T-cell (primary cell): Measurements from ENCODE around the gene SDK2. TPM values are rescaled to one million over a fixed set of nuclear protein-coding genes. Genes with fewer than 3 reads are reported as not detected.

Experiments
- ATAC-seq, 4 experiments: fragments of 200-7000 bp in 3 of 4; fragments of 150-1000 bp in 1 of 4; cut with Tn5 transposase; replicated peaks in 1 of 4; 1 replicate in 3 of 4; 2 replicates in 1 of 4; pipeline ENCODE4 v1.10.0; 2021; ENCODE audit warnings: moderate library complexity in 3 of 4, mild to moderate bottlenecking in 2 of 4, moderate number of reproducible peaks in 1 of 4
- CTCF ChIA-PET, 2 donors: fragments of 300-600 bp; sonication (Branson Sonifier 250); formaldehyde crosslinking; loops; one replicate each; lab custom pipeline; 2022; ENCODE audit warnings: antibody characterized with exemption in 2 of 2; lab: Charles Lee
- POLR2A ChIA-PET, 2 donors: fragments of 300-600 bp; sonication (Branson Sonifier 250); formaldehyde crosslinking; loops; one replicate each; lab custom pipeline; 2022; ENCODE audit warnings: antibody characterized with exemption in 2 of 2; lab: Charles Lee
- DNase-seq, 35 experiments: peaks; one replicate each; pipeline versions ENCODE4 v3.0.0 to v3.0.0-alpha.2; 2013 to 2023
- H3K27ac ChIP-seq: one replicate; pipeline ENCODE4 v1.5.1; 2013; ENCODE audit warnings: low read length
- H3K27me3 ChIP-seq, 2 experiments: replicated peaks in 1 of 2; 1 replicate in 1 of 2; 2 replicates in 1 of 2; pipeline versions ENCODE4 v1.6.1 to v1.7.0; 2013; ENCODE audit warnings: low read length in 1 of 2, mixed read lengths in 1 of 2; ENCODE audit not compliant: control insufficient read depth in 2 of 2, insufficient read depth in 2 of 2; ENCODE audit errors: extremely low read depth in 1 of 2
- H3K36me3 ChIP-seq, 2 donors: 1 replicate in 1 of 2; 2 replicates in 1 of 2; pipeline versions ENCODE4 v1.6.1 to v1.7.0; 2013; ENCODE audit warnings: low read length in 1 of 2; ENCODE audit not compliant: control insufficient read depth in 2 of 2, insufficient read depth in 1 of 2; ENCODE audit errors: extremely low read depth in 1 of 2
- H3K4me1 ChIP-seq, 2 experiments: 1 replicate in 1 of 2; 2 replicates in 1 of 2; pipeline versions ENCODE4 v1.6.1 to v1.7.0; 2013; ENCODE audit warnings: low read length in 2 of 2, mixed read lengths in 1 of 2; ENCODE audit not compliant: insufficient read depth in 2 of 2, control insufficient read depth in 1 of 2; ENCODE audit errors: extremely low read depth in 1 of 2
- H3K4me3 ChIP-seq, 2 donors: 1 replicate in 1 of 2; 2 replicates in 1 of 2; pipeline versions ENCODE4 v1.5.1 to v1.7.0; 2013; ENCODE audit warnings: mild to moderate bottlenecking in 2 of 2, low read length in 1 of 2, moderate library complexity in 1 of 2; ENCODE audit not compliant: control insufficient read depth in 1 of 2; ENCODE audit errors: extremely low read depth in 1 of 2
- H3K9me3 ChIP-seq: 2 replicates; pipeline ENCODE4 v1.7.0; 2013
- H3K27ac Mint-ChIP-seq, 2 donors: one replicate each; pipeline ENCODE4 v1.8.0; 2020 to 2021; ENCODE audit warnings: mild to moderate bottlenecking in 2 of 2, mixed read lengths in 2 of 2
- H3K27me3 Mint-ChIP-seq, 2 donors: one replicate each; pipeline ENCODE4 v1.8.0; 2021 to 2022; ENCODE audit warnings: mixed read lengths in 2 of 2
- H3K36me3 Mint-ChIP-seq: one replicate; pipeline ENCODE4 v1.8.0; 2021; ENCODE audit warnings: mixed read lengths
- H3K4me1 Mint-ChIP-seq, 3 donors: one replicate each; pipeline ENCODE4 v1.8.0; 2020 to 2022; ENCODE audit warnings: mixed read lengths in 3 of 3, mild to moderate bottlenecking in 1 of 3
- H3K4me3 Mint-ChIP-seq, 3 donors: one replicate each; pipeline ENCODE4 v1.8.0; 2020 to 2022; ENCODE audit warnings: mild to moderate bottlenecking in 3 of 3, mixed read lengths in 3 of 3, moderate library complexity in 3 of 3
- H3K9me3 Mint-ChIP-seq, 3 donors: one replicate each; pipeline ENCODE4 v1.8.0; 2020 to 2022; ENCODE audit warnings: mixed read lengths in 3 of 3
- WGBS: methylation state at CpG from one replicate; pipeline ENCODE4 v1.1.5; 2013; ENCODE audit warnings: missing lambda C conversion rate; ENCODE audit not compliant: insufficient coverage; 5-methylcytosine and 5-hydroxymethylcytosine counted together
- total RNA-seq, 35 experiments: library from RNA in 6 of 35; stranded (reverse) in 6 of 35; fragments of 120-200 nt in 1 of 35; gene quantifications; one replicate each; pipeline versions ENCODE4 v1.2.1 to v1.2.4 and lab custom pipeline; 2013 to 2026

SDK2 gene
- total RNA-seq, 5 donors from 2014 or later (not counting 1 experiment from before 2014, with no cell fraction given): 2.9 to 8.3 (median 4.8) TPM

DNA sequence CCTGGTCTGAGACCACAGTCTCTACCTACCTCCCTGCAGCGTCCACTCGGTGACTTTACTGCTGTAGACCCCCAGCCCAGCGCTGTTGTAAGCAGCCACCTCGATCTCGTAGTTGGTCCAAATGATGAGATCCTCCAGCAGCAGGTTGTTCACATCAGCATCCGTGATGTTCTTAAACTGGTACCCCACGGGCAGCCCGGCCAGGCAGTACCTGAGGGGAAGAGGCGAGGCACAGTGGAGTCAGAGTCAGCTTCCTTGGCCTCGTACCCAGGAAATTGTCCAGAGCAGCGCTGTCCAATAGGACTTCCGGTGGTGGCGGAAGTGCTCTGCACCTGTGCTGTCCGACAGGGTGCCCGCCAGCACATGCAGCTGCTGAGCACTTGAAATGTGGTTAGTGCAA, 228.5 kb downstream of the SDK2 start:
- no peak overlapping the region for H3K4me3 Mint-ChIP-seq
- peaks cover 0 to 4% of the 10 kb centered on the region in 2 experiments for H3K27me3 ChIP-seq
- no peak overlapping the region for H3K4me3 ChIP-seq
- WGBS: 90% methylated on average over 13 of the region's 15 CpGs
- H3K4me1 ChIP-seq: no peaks in the 10 kb centered on the region
- no peaks in the 10 kb centered on the region for H3K36me3 ChIP-seq
- no peak overlapping the region for H3K27ac ChIP-seq
- H3K27me3 Mint-ChIP-seq: no peaks in the 10 kb centered on the region
- ChIA-PET POLR2A (no interaction called here), CTCF (interaction anchor here in 1 of 2 donors (0.5 kb wide), 1 partner anchor 370 kb away, joined by 6 read pairs; no protein-coding TSS in a partner anchor)
- peaks cover 6% of the 10 kb centered on the region for H3K36me3 Mint-ChIP-seq
- DNase-seq (no peak), ATAC-seq (no peak)
- H3K9me3 ChIP-seq: no peaks in the 10 kb centered on the region
- no peaks in the 10 kb centered on the region for H3K4me1 Mint-ChIP-seq
- H3K9me3 Mint-ChIP-seq: no peaks in the 10 kb centered on the region
- no peak overlapping the region for H3K27ac Mint-ChIP-seq

DNA sequence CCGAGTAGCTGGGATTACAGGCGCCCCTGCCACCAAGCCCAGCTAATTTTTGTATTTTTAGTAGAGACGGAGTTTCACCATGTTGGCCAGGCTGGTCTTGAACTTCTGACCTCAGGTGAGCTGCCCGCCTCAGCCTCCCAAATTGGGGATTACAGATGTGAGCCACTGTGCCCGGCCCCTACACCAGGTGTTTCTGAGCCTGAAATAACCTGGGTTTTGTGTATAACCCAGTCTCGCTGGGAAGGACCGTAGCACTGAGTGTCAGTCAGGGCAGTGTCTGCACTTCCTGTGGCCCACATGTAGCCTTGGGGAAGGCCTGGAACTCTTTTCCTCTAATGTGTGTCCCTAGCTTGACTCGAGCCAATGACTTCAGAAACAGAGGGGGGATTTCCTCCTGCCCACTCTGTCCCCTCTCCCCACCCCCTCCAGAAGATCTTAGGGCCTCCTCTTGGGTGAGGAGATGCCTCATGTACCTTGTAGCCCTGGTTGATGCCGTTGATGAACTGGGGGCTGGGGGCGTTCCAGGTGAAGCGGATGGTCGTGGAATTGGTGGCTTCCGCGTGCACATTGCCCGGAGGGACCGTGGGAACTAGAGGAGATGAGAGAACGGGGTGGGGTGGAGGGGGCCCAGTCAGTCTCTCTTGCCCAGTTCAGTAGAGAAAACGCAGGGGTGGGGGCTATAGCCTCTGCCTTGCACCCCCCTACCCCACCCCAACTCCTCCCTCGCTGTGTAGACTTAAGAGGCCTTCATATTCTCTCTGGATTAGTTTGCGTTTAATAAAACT, 229.9 kb downstream of the SDK2 start:
- no peak overlapping the region for H3K4me3 ChIP-seq
- no peaks in the 10 kb centered on the region for H3K9me3 Mint-ChIP-seq
- DNase-seq: no peak
- ChIA-PET CTCF (no interaction called here), POLR2A (no interaction called here)
- H3K27me3 ChIP-seq: peaks cover 0 to 4% of the 10 kb centered on the region in 2 experiments
- H3K4me3 Mint-ChIP-seq: no peak overlapping the region
- no peak overlapping the region for H3K27ac ChIP-seq
- no peaks in the 10 kb centered on the region for H3K4me1 Mint-ChIP-seq
- H3K4me1 ChIP-seq: no peaks in the 10 kb centered on the region
- no peak overlapping the region for H3K27ac Mint-ChIP-seq
- no peak for ATAC-seq
- H3K36me3 ChIP-seq: no peaks in the 10 kb centered on the region
- 85% methylated on average over 8 of the region's 20 CpGs for WGBS
- H3K9me3 ChIP-seq: no peaks in the 10 kb centered on the region
- H3K27me3 Mint-ChIP-seq: no peaks in the 10 kb centered on the region
- peaks cover 6% of the 10 kb centered on the region for H3K36me3 Mint-ChIP-seq

DNA sequence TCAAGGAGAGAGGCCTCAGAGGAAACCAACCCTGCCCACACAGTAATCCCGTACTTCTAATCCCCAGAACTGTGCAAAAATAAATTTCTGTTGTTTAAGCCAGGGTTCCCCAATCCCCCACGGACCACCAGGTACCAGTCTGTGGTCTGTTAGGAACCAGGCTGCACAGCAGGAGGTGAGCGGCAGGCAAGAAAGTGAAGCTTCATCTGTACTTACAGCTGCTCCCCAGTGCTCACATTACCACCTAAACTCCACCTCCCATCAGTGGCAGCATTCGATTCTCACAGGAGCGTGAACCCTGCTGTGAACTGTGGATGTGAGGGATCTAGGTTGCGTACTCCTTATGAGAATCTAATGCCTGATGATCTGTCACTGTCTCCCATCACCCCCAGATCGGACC, 231.3 kb downstream of the SDK2 start:
- no peaks in the 10 kb centered on the region for H3K4me1 Mint-ChIP-seq
- Histone ChIP-seq H3K36me3 (no peaks in the 10 kb centered on the region), H3K9me3 (no peaks in the 10 kb centered on the region), H3K27me3 (peaks cover 0 to 4% of the 10 kb centered on the region in 2 experiments), H3K27ac (no peak overlapping the region), H3K4me3 (no peak overlapping the region), H3K4me1 (no peaks in the 10 kb centered on the region)
- no peaks in the 10 kb centered on the region for H3K27me3 Mint-ChIP-seq
- POLR2A ChIA-PET: no interaction called here
- no peak for ATAC-seq
- peaks cover 6% of the 10 kb centered on the region for H3K36me3 Mint-ChIP-seq
- H3K9me3 Mint-ChIP-seq: no peaks in the 10 kb centered on the region
- no peak overlapping the region for H3K4me3 Mint-ChIP-seq
- H3K27ac Mint-ChIP-seq: no peak overlapping the region
- 75% methylated on average over 1 of the region's 7 CpGs for WGBS
- no peak for DNase-seq
- CTCF ChIA-PET: no interaction called here

DNA sequence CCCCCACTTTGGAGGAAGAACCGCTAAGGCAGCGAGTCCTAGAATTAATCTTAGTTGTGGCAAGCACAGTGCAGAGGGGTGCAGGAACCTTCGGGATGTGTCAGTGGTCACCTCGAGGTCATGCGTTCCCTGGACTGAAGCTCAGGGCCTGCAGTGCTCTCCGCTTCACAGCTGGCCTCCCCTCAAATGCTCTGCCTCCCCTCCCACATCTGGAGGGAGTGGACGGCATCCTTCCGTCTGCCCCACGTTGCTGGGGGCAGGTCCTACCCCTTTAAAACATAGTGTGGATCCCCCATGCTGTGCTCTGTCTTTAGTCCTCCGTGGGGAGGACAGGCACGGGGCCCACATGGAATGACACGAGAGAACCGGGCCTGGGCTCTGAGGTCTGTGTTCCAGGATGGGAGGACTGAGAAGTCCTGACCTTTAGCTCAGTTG, 232.9 kb downstream of the SDK2 start:
- H3K9me3 Mint-ChIP-seq: no peaks in the 10 kb centered on the region
- H3K4me1 ChIP-seq: no peaks in the 10 kb centered on the region
- WGBS: 70% methylated on average over 8 of the region's 13 CpGs
- H3K4me3 Mint-ChIP-seq: no peak overlapping the region
- H3K9me3 ChIP-seq: no peaks in the 10 kb centered on the region
- H3K27ac ChIP-seq: no peak overlapping the region
- no peaks in the 10 kb centered on the region for H3K27me3 Mint-ChIP-seq
- H3K4me1 Mint-ChIP-seq: no peaks in the 10 kb centered on the region
- no peaks in the 10 kb centered on the region for H3K36me3 ChIP-seq
- CTCF ChIA-PET: no interaction called here
- H3K36me3 Mint-ChIP-seq: peaks cover 6% of the 10 kb centered on the region
- DNase-seq (no peak), ATAC-seq (no peak)
- peaks cover 0 to 4% of the 10 kb centered on the region in 2 experiments for H3K27me3 ChIP-seq
- H3K4me3 ChIP-seq: no peak overlapping the region
- POLR2A ChIA-PET: interaction anchor here in 1 of 2 donors (0.5 kb wide), 1 partner anchor 22 kb away, joined by 3 read pairs; no protein-coding TSS in a partner anchor
- H3K27ac Mint-ChIP-seq: no peak overlapping the region

DNA sequence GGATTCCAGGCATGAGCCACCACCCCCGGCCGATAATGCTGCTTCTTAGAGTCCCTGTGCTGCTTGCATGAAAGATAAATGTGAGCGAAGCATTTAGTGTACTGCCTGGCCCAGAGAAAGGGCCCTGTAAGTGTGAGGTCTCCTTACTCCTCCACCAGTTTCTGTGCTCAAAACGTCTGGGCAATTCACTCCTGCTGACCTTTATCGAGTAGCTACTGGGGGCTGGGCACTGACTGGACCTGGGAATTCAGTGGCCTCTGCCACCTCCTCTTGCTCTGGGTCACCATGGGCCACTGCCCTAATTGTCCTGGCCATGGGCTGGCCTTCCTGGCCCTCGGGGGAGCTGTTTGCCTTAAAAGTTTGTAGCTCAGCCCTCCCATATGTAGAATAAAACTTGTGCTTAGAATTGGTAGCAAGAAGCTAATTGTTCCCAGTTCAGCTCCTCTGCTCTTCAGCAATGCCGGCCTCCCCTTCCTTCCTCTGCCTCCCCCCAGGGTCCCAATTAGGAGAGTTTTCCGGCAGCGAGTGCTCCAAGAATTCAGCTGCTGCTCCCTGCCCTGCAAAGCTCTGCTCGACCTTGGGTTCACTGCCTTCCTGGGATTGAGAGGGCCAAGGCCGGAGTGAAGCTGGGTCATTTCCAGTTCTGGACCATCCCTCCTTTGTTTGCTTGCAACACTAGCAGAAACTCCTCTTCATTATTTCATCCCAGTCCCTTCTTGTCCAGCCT, 233.5 kb downstream of the SDK2 start:
- DNase-seq: no peak
- no peaks in the 10 kb centered on the region for H3K36me3 ChIP-seq
- no peak overlapping the region for H3K27ac ChIP-seq
- peaks cover 0 to 3% of the 10 kb centered on the region in 2 experiments for H3K27me3 ChIP-seq
- Mint-ChIP-seq H3K27ac (no peak overlapping the region), H3K4me1 (no peaks in the 10 kb centered on the region), H3K36me3 (peaks cover 5% of the 10 kb centered on the region), H3K9me3 (no peaks in the 10 kb centered on the region), H3K27me3 (no peaks in the 10 kb centered on the region), H3K4me3 (no peak overlapping the region)
- WGBS: 47% methylated on average over 8 of the region's 11 CpGs
- ATAC-seq: no peak
- no peaks in the 10 kb centered on the region for H3K9me3 ChIP-seq
- no peaks in the 10 kb centered on the region for H3K4me1 ChIP-seq
- POLR2A ChIA-PET: interaction anchor here in 1 of 2 donors (0.5 kb wide), 1 partner anchor 22 kb away, joined by 3 read pairs; no protein-coding TSS in a partner anchor
- no peak overlapping the region for H3K4me3 ChIP-seq
- CTCF ChIA-PET: no interaction called here

DNA sequence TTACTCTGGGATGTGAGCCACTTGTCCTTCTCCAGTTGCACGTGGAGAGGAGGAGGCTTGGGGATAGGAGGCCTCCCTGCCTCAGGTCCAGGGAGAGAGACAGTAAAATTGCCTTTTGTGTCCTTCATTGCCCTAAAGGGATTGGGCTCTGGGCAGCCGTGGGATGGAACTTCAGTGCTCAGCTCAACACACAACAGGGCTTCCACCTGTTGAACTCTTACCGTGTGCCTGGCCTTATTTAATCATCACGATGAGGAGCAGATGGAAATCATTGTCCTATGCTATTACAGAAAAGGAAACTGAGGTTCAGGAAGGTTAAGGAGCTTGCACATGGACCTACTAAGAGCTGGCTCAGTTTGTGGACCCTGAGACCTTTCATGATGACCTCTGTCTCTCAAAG, 240.0 kb downstream of the SDK2 start:
- peaks cover 0 to 1% of the 10 kb centered on the region in 2 donors for H3K27me3 Mint-ChIP-seq
- POLR2A ChIA-PET: no interaction called here
- Histone ChIP-seq H3K4me3 (no peak overlapping the region), H3K27ac (no peak overlapping the region), H3K9me3 (no peaks in the 10 kb centered on the region), H3K27me3 (peaks cover 0 to 11% of the 10 kb centered on the region in 2 experiments), H3K36me3 (no peaks in the 10 kb centered on the region), H3K4me1 (no peaks in the 10 kb centered on the region)
- no peaks in the 10 kb centered on the region for H3K9me3 Mint-ChIP-seq
- CTCF ChIA-PET: no interaction called here
- H3K4me1 Mint-ChIP-seq: no peaks in the 10 kb centered on the region
- 71% methylated on average over 2 of the region's 4 CpGs for WGBS
- ATAC-seq: no peak
- peaks cover 6% of the 10 kb centered on the region for H3K36me3 Mint-ChIP-seq
- H3K27ac Mint-ChIP-seq: no peak overlapping the region
- no peak for DNase-seq
- H3K4me3 Mint-ChIP-seq: no peak overlapping the region
